ENCODE data around the gene BAZ2B. TPM values are rescaled to one million over a fixed set of nuclear protein-coding genes. Genes with fewer than 3 reads are reported as not detected.

Gene BAZ2B
- total and polyA plus RNA-seq, 2 donors (not counting 3 experiments of a cell fraction or from before 2014, with no cell fraction given) = 22.1 to 73.8 TPM

DNA sequence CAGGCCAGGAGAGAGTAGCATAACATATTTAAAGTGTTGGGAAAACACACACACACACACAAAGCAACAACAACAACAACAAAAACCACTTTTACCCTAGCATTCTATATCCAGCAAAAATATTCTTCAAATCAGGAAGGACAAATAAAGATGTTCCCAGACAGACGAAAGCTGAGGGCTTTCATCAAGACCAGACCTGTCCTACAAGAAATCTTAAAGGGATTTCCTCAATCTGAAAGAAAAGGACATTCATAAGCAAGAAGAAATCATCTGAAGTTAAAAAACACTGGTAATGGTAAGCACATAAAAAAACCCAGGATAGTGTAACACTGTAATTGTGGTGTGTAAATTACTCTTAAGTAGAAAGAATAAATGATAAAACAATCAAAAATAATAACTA lies 22.7 kb upstream of the BAZ2B start:
- dilution Hi-C loops (cut with MboI; ENCODE audit: extremely low pct_ligation_motif_present, low sequenced_read_pairs) = no loop called here
- intact Hi-C loops (cut with micrococcal nuclease) = no loop called here
- no peak overlapping the region for H3K9ac ChIP-seq (replicated peaks; ENCODE audit: extremely low read depth, insufficient read depth, low read length)
- no peak for FAIRE-seq
- H3K79me2 ChIP-seq (ENCODE audit: control insufficient read depth, insufficient read depth, low read length) = no peaks in the 10 kb centered on the region
- H3K27me3 ChIP-seq (ENCODE audit: control insufficient read depth in 2 of 2, insufficient read depth in 2 of 2, low read length in 2 of 2) = no peaks in the 10 kb centered on the region
- TF ChIP-seq, protein P1, sequence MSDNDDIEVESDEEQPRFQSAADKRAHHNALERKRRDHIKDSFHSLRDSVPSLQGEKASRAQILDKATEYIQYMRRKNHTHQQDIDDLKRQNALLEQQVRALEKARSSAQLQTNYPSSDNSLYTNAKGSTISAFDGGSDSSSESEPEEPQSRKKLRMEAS (IDR thresholded peaks at IDR 0.05; ENCODE audit: insufficient read depth, insufficient read length) = no peak
- TF ChIP-seq POLR2AphosphoS5 (IDR thresholded peaks at IDR 0.05; ENCODE audit: insufficient read depth, low read depth, low read length) (no peak), JUN (IDR thresholded peaks at IDR 0.05; ENCODE audit: borderline replicate concordance, insufficient read depth, insufficient read length, low read depth) (no peak), EZH2 (IDR thresholded peaks at IDR 0.05; ENCODE audit: borderline replicate concordance, low read depth, low read length, severe bottlenecking) (no peak), FOS (IDR thresholded peaks at IDR 0.05; ENCODE audit: borderline replicate concordance, insufficient read depth, low read length) (no peak), POLR2A (IDR thresholded peaks at IDR 0.05; ENCODE audit: low read depth, low read length) (no peak), MYC (IDR thresholded peaks at IDR 0.05; ENCODE audit: low read depth, low read length) (no peak), GATA2 (IDR thresholded peaks at IDR 0.05; ENCODE audit: insufficient read depth, insufficient read length, low read depth, low read length) (no peak)
- TF ChIP-seq, protein P2, sequence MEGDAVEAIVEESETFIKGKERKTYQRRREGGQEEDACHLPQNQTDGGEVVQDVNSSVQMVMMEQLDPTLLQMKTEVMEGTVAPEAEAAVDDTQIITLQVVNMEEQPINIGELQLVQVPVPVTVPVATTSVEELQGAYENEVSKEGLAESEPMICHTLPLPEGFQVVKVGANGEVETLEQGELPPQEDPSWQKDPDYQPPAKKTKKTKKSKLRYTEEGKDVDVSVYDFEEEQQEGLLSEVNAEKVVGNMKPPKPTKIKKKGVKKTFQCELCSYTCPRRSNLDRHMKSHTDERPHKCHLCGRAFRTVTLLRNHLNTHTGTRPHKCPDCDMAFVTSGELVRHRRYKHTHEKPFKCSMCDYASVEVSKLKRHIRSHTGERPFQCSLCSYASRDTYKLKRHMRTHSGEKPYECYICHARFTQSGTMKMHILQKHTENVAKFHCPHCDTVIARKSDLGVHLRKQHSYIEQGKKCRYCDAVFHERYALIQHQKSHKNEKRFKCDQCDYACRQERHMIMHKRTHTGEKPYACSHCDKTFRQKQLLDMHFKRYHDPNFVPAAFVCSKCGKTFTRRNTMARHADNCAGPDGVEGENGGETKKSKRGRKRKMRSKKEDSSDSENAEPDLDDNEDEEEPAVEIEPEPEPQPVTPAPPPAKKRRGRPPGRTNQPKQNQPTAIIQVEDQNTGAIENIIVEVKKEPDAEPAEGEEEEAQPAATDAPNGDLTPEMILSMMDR (IDR thresholded peaks at IDR 0.05; ENCODE audit: extremely low read depth in 1 of 2, insufficient read depth in 1 of 2, low read depth in 1 of 2, low read length in 2 of 2) = no peak
- H3K9me3 ChIP-seq (replicated peaks; ENCODE audit: control insufficient read depth, insufficient read depth, low read length) = no peaks in the 10 kb centered on the region
- no peaks in the 10 kb centered on the region for H4K20me1 ChIP-seq (replicated peaks; ENCODE audit: control insufficient read depth, extremely low read depth, insufficient read depth, low read length)
- no peak overlapping the region for H3K27ac ChIP-seq (ENCODE audit: insufficient read depth, low read depth, low read length)
- no peaks in the 10 kb centered on the region for H3K36me3 ChIP-seq (ENCODE audit: control insufficient read depth in 2 of 2, extremely low read depth in 1 of 2, insufficient read depth in 2 of 2, low read length in 2 of 2)
- no peak overlapping the region for H3K4me2 ChIP-seq (ENCODE audit: insufficient read depth, low read length)
- BruUV-seq (replicated peaks) = no TSS peak
- no peaks in the 10 kb centered on the region for H3K9me1 ChIP-seq (replicated peaks; ENCODE audit: control insufficient read depth, extremely low read depth, insufficient read depth, low read length)
- no peak for DNase-seq (ENCODE audit: low read depth, low spot score)
- no peaks in the 10 kb centered on the region for H3K4me1 ChIP-seq (ENCODE audit: control insufficient read depth, extremely low read depth, insufficient read depth, low read length)
- no peak overlapping the region for H3K4me3 ChIP-seq (replicated peaks in 1 of 3; ENCODE audit: insufficient read depth in 1 of 3, low read depth in 1 of 3, low read length in 3 of 3)
- POLR2A ChIA-PET = no interaction called here
- no peak overlapping the region for H2AFZ ChIP-seq (ENCODE audit: low read depth, low read length)
- CTCF ChIA-PET = no interaction called here

All from endothelial cell of umbilical vein (primary cell).